ENCODE data around the gene PSMB1. TPM values are rescaled to one million over a fixed set of nuclear protein-coding genes. Genes with fewer than 3 reads are reported as not detected.

The PSMB1 gene
- total and polyA plus RNA-seq, 9 of the 15 experiments (the other 6 are each of a cell fraction or from before 2014, with no cell fraction given), result 447 to 2,953 (median 884) TPM

DNA sequence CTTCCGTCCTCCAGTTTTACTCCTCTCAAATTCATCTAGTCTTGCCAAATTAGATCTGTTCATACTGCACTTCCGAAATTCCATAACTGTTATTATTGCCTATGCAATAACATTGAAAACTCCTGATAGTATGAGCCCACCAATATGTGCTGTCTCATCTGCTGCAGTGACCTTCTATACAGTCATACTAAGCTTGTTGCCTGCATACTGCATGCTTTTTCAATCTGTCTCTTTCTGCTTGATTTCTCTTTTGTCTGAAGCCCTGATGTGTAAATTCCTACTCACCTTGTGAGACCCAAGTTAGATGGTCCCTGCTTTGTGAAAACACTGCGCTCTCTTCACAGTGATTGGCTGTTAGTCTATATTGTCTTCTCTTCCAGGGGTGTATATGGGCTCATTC is 2.2 kb upstream of the PSMB1 start (continued):
- TF ChIP-seq SMARCA4 (IDR thresholded peaks at IDR 0.05), result peak; percentile 55; the same call in 1 of the 2 replicates

DNA sequence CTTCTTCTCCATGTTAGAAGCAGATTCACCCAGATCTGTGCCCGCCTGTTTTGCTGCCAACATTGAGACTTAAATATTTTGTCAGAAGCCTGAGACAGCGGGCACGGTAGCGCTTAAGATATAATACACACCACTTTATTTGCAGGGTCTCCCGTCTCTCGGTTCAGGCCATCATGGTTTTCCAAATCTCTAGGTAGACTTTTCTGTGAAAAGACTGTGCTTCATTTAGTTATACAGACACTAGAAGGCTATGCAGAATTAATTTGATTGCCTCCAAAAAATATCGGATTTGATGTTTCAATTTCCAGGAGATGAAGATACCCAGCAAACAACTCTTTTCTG is 1.7 kb upstream of the PSMB1 start:
- CTCF ChIA-PET (ENCODE audit: low intra/inter-chr PET ratio), result no interaction called here
- no TSS peak for BruUV-seq (replicated peaks)
- peaks cover 52% of the 10 kb centered on the region for H3K36me3 ChIP-seq (ENCODE audit: control insufficient read depth, insufficient read depth, low read length)
- H3K4me2 ChIP-seq (ENCODE audit: insufficient read depth, low read length), result peak overlapping the region; percentile 100
- no peaks in the 10 kb centered on the region for H3K27me3 ChIP-seq (ENCODE audit: control insufficient read depth in 2 of 2, insufficient read depth in 2 of 2, low read length in 2 of 2)
- no peak for ATAC-seq
- DNase-seq (ENCODE audit: extremely low read depth in 1 of 4, low spot score in 3 of 4), result no peak
- peak overlapping the region; percentile 89 for H2AFZ ChIP-seq (ENCODE audit: low read depth, low read length)
- FAIRE-seq, result no peak
- peak overlapping the region; percentile 94 to 99 for H3K9ac ChIP-seq (ENCODE audit: insufficient read depth in 1 of 2, low read depth in 2 of 2, low read length in 2 of 2)
- peak overlapping the region; percentile 69 for H3K4me3 ChIP-seq
- H3K9me1 ChIP-seq (ENCODE audit: control insufficient read depth, insufficient read depth, low read length), result no peaks in the 10 kb centered on the region
- intact Hi-C loops (cut with micrococcal nuclease) (loop anchor here (2.0 kb wide), 1 partner anchor 30 kb away; the partner anchor contains the start of gene PDCD2), in situ Hi-C loops (cut with MboI) (no loop called here)
- no peaks in the 10 kb centered on the region for H3K9me3 ChIP-seq (replicated peaks; ENCODE audit: control insufficient read depth, insufficient read depth, low read depth, low read length)
- H4K20me1 ChIP-seq (replicated peaks; ENCODE audit: control insufficient read depth, insufficient read depth, low read length), result peaks cover 30% of the 10 kb centered on the region
- H3K27ac ChIP-seq (ENCODE audit: extremely low read depth, low read depth, low read length), result peak overlapping the region; percentile 86
- H3K79me2 ChIP-seq (ENCODE audit: control insufficient read depth, insufficient read depth, low read length), result peaks cover 91% of the 10 kb centered on the region
- peaks cover 3 to 23% of the 10 kb centered on the region in 2 experiments; a peak in 4 of 5 replicates for H3K4me1 ChIP-seq (replicated peaks in 1 of 2; ENCODE audit: control insufficient read depth in 2 of 2, insufficient read depth in 2 of 2, low read length in 2 of 2)
- POLR2A ChIA-PET, result interaction anchor here (0.7 to 2.4 kb wide), 4 partner anchors 11 to 912 kb away, joined by 3 to 8 read pairs (median 5); partner anchors contain the start of gene PDCD2
- 0% methylated on average over 7 of the region's 7 CpGs for WGBS (ENCODE audit: insufficient coverage, low coverage, missing lambda C conversion rate)
- TF ChIP-seq ARID1B (IDR thresholded peaks at IDR 0.05) (no peak), ZBTB8A (IDR thresholded peaks at IDR 0.05; ENCODE audit: partially characterized antibody) (no peak), ZNF224 (CRISPR knock-in tag; IDR thresholded peaks at IDR 0.05) (0 out of 2 replicates have a peak, but pooled peaks have one; percentile 55), EHMT2 (IDR thresholded peaks at IDR 0.05) (no peak), BCL6 (CRISPR knock-in tag; IDR thresholded peaks at IDR 0.05) (no peak), POLR2G (IDR thresholded peaks at IDR 0.05; ENCODE audit: low read depth, low read length) (no peak), KAT2B (IDR thresholded peaks at IDR 0.05; ENCODE audit: low read depth, low read length) (no peak), NCOA2 (IDR thresholded peaks at IDR 0.05; ENCODE audit: partially characterized antibody in 2 of 2) (no peak)
- TF ChIP-seq, protein P1, sequence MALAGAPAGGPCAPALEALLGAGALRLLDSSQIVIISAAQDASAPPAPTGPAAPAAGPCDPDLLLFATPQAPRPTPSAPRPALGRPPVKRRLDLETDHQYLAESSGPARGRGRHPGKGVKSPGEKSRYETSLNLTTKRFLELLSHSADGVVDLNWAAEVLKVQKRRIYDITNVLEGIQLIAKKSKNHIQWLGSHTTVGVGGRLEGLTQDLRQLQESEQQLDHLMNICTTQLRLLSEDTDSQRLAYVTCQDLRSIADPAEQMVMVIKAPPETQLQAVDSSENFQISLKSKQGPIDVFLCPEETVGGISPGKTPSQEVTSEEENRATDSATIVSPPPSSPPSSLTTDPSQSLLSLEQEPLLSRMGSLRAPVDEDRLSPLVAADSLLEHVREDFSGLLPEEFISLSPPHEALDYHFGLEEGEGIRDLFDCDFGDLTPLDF (CRISPR knock-in tag; IDR thresholded peaks at IDR 0.05), result 0 out of 2 replicates have a peak, but pooled peaks have one; percentile 33
- TF ChIP-seq, protein P2, sequence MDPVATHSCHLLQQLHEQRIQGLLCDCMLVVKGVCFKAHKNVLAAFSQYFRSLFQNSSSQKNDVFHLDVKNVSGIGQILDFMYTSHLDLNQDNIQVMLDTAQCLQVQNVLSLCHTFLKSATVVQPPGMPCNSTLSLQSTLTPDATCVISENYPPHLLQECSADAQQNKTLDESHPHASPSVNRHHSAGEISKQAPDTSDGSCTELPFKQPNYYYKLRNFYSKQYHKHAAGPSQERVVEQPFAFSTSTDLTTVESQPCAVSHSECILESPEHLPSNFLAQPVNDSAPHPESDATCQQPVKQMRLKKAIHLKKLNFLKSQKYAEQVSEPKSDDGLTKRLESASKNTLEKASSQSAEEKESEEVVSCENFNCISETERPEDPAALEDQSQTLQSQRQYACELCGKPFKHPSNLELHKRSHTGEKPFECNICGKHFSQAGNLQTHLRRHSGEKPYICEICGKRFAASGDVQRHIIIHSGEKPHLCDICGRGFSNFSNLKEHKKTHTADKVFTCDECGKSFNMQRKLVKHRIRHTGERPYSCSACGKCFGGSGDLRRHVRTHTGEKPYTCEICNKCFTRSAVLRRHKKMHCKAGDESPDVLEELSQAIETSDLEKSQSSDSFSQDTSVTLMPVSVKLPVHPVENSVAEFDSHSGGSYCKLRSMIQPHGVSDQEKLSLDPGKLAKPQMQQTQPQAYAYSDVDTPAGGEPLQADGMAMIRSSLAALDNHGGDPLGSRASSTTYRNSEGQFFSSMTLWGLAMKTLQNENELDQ (CRISPR knock-in tag; IDR thresholded peaks at IDR 0.05; ENCODE audit: borderline replicate concordance), result peak; percentile 93; the same call in 1 of the 2 replicates
- TF ChIP-seq, protein P3, sequence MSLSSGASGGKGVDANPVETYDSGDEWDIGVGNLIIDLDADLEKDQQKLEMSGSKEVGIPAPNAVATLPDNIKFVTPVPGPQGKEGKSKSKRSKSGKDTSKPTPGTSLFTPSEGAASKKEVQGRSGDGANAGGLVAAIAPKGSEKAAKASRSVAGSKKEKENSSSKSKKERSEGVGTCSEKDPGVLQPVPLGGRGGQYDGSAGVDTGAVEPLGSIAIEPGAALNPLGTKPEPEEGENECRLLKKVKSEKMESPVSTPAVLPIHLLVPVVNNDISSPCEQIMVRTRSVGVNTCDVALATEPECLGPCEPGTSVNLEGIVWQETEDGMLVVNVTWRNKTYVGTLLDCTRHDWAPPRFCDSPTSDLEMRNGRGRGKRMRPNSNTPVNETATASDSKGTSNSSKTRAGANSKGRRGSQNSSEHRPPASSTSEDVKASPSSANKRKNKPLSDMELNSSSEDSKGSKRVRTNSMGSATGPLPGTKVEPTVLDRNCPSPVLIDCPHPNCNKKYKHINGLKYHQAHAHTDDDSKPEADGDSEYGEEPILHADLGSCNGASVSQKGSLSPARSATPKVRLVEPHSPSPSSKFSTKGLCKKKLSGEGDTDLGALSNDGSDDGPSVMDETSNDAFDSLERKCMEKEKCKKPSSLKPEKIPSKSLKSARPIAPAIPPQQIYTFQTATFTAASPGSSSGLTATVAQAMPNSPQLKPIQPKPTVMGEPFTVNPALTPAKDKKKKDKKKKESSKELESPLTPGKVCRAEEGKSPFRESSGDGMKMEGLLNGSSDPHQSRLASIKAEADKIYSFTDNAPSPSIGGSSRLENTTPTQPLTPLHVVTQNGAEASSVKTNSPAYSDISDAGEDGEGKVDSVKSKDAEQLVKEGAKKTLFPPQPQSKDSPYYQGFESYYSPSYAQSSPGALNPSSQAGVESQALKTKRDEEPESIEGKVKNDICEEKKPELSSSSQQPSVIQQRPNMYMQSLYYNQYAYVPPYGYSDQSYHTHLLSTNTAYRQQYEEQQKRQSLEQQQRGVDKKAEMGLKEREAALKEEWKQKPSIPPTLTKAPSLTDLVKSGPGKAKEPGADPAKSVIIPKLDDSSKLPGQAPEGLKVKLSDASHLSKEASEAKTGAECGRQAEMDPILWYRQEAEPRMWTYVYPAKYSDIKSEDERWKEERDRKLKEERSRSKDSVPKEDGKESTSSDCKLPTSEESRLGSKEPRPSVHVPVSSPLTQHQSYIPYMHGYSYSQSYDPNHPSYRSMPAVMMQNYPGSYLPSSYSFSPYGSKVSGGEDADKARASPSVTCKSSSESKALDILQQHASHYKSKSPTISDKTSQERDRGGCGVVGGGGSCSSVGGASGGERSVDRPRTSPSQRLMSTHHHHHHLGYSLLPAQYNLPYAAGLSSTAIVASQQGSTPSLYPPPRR (CRISPR knock-in tag; IDR thresholded peaks at IDR 0.05; ENCODE audit: borderline replicate concordance), result no peak

Data from K562 (cell line).